ENCODE data around the gene RELL1. TPM values are rescaled to one million over a fixed set of nuclear protein-coding genes. Genes with fewer than 3 reads are reported as not detected.

The RELL1 gene
- polyA plus RNA-seq, 1 of the 3 experiments (the other 2 are of a cell fraction), result 4.5 TPM

DNA sequence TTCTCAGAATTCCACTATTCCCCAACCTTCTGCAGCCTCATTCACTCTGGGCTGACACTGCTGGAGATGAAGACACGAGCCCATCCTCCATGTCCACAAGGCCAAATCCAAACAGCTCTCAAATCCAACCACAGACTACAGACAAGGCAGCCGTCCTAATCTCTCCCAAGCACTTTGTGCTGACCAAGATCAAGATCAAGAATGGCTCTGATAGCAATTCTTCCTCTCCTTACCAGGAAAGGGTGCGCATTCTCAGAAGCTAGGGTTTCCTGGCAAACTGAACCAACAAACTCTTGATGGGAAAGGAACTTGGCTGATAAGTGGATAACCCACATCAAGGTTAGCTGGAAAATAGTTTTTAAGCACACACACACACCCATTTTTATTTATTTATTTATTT, 26.5 kb downstream of the RELL1 start:
- H3K79me2 ChIP-seq (ENCODE audit: insufficient read depth), result peaks cover 21% of the 10 kb centered on the region
- H3K9me3 ChIP-seq, result no peaks in the 10 kb centered on the region
- ChIA-PET CTCF (interaction anchor here (1.1 to 2.0 kb wide), 4 partner anchors 10 to 143 kb away, joined by 3 to 6 read pairs (median 4); no protein-coding TSS in a partner anchor), POLR2A (interaction anchor here (0.6 kb wide), 1 partner anchor 27 kb away, joined by 6 read pairs; no protein-coding TSS in a partner anchor)
- H3K27me3 ChIP-seq (ENCODE audit: insufficient read depth), result no peaks in the 10 kb centered on the region
- no peak overlapping the region for H2AFZ ChIP-seq (ENCODE audit: low read depth)
- no peak for TF ChIP-seq MXI1 (IDR thresholded peaks at IDR 0.05; ENCODE audit: low read depth, low read length)
- TF ChIP-seq YY1 (IDR thresholded peaks at IDR 0.05; ENCODE audit: low read depth), result no peak
- TF ChIP-seq, protein P1, sequence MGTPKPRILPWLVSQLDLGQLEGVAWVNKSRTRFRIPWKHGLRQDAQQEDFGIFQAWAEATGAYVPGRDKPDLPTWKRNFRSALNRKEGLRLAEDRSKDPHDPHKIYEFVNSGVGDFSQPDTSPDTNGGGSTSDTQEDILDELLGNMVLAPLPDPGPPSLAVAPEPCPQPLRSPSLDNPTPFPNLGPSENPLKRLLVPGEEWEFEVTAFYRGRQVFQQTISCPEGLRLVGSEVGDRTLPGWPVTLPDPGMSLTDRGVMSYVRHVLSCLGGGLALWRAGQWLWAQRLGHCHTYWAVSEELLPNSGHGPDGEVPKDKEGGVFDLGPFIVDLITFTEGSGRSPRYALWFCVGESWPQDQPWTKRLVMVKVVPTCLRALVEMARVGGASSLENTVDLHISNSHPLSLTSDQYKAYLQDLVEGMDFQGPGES (IDR thresholded peaks at IDR 0.05; ENCODE audit: low read depth, low read length), result no peak
- TF ChIP-seq SMC3 (IDR thresholded peaks at IDR 0.05; ENCODE audit: low read depth, low read length), result no peak
- H3K9ac ChIP-seq, result no peak overlapping the region
- WGBS (ENCODE audit: low lambda C conversion rate), result 87% methylated on average over 3 of the region's 3 CpGs
- H4K20me1 ChIP-seq (ENCODE audit: insufficient read depth), result no peaks in the 10 kb centered on the region
- H3K9me2 ChIP-seq, result no peaks in the 10 kb centered on the region
- peaks cover 0 to 5% of the 10 kb centered on the region in 2 experiments for H3K36me3 ChIP-seq (replicated peaks in 1 of 2; ENCODE audit: control insufficient read depth in 1 of 2, insufficient read depth in 2 of 2, low read length in 1 of 2)
- peaks cover 11 to 14% of the 10 kb centered on the region in 2 experiments; a peak in 2 of 4 replicates for H3K4me1 ChIP-seq (ENCODE audit: control insufficient read depth in 1 of 2, insufficient read depth in 2 of 2, low read depth in 1 of 2, low read length in 1 of 2)
- H3K4me2 ChIP-seq, result no peak overlapping the region
- no peaks in the 10 kb centered on the region for H3F3A ChIP-seq (replicated peaks; ENCODE audit: insufficient read depth)
- no peak overlapping the region for H3K27ac ChIP-seq (ENCODE audit: low read depth in 2 of 2, low read length in 1 of 2)
- DNase-seq, result no peak
- no peak overlapping the region for H3K4me3 ChIP-seq (ENCODE audit: low read depth in 2 of 2, low read length in 1 of 2)

DNA sequence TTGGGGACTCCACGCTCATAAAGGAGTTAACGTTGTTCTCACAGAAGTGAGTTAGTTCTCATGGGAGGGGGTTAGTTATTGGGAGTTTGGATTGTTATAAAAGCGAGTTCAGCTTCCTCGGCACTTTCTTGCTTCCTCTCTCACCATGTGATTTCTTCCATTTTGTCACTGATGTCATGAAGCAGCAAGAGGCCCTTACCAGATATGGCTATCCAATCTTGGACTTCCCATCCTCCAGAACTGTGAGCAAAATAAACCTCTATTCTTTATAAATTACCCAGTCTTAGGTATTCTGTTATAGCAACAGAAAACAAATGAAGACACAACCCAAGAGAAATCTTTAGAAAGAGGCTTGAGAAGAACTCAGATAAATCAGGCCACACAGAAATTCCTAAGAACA, 29.5 kb downstream of the RELL1 start:
- Histone ChIP-seq H3K4me1 (ENCODE audit: control insufficient read depth in 1 of 2, insufficient read depth in 2 of 2, low read depth in 1 of 2, low read length in 1 of 2) (peaks cover 0 to 4% of the 10 kb centered on the region in 2 experiments; a peak in 2 of 4 replicates), H3K4me2 (no peak overlapping the region), H3K9me2 (no peaks in the 10 kb centered on the region), H3F3A (replicated peaks; ENCODE audit: insufficient read depth) (no peaks in the 10 kb centered on the region), H4K20me1 (ENCODE audit: insufficient read depth) (no peaks in the 10 kb centered on the region), H3K9ac (no peak overlapping the region), H3K36me3 (replicated peaks in 1 of 2; ENCODE audit: control insufficient read depth in 1 of 2, insufficient read depth in 2 of 2, low read length in 1 of 2) (peaks cover 0 to 5% of the 10 kb centered on the region in 2 experiments), H3K27ac (ENCODE audit: low read depth in 2 of 2, low read length in 1 of 2) (no peak overlapping the region), H2AFZ (ENCODE audit: low read depth) (no peak overlapping the region), H3K79me2 (ENCODE audit: insufficient read depth) (peaks cover 17% of the 10 kb centered on the region), H3K9me3 (no peaks in the 10 kb centered on the region), H3K27me3 (ENCODE audit: insufficient read depth) (no peaks in the 10 kb centered on the region), H3K4me3 (ENCODE audit: low read depth in 2 of 2, low read length in 1 of 2) (no peak overlapping the region)
- CTCF ChIA-PET, result interaction anchor here (0.7 to 1.4 kb wide), 2 partner anchors 9 to 18 kb away, joined by 3 read pairs; no protein-coding TSS in a partner anchor
- whole genome bisulfite sequencing (ENCODE audit: low lambda C conversion rate), result 92% methylated on average over 4 of the region's 4 CpGs
- TF ChIP-seq FOXJ3 (CRISPR knock-in tag; IDR thresholded peaks at IDR 0.05) (no peak), JUND (IDR thresholded peaks at IDR 0.05) (no peak), RFX5 (IDR thresholded peaks at IDR 0.05; ENCODE audit: low read length) (no peak), SIN3A (IDR thresholded peaks at IDR 0.05; ENCODE audit: borderline replicate concordance, low read depth, low read length) (no peak), GATA2 (CRISPR knock-in tag; IDR thresholded peaks at IDR 0.05) (no peak), MEF2A (IDR thresholded peaks at IDR 0.05; ENCODE audit: borderline replicate concordance, low read depth) (no peak)
- TF ChIP-seq, protein P2, sequence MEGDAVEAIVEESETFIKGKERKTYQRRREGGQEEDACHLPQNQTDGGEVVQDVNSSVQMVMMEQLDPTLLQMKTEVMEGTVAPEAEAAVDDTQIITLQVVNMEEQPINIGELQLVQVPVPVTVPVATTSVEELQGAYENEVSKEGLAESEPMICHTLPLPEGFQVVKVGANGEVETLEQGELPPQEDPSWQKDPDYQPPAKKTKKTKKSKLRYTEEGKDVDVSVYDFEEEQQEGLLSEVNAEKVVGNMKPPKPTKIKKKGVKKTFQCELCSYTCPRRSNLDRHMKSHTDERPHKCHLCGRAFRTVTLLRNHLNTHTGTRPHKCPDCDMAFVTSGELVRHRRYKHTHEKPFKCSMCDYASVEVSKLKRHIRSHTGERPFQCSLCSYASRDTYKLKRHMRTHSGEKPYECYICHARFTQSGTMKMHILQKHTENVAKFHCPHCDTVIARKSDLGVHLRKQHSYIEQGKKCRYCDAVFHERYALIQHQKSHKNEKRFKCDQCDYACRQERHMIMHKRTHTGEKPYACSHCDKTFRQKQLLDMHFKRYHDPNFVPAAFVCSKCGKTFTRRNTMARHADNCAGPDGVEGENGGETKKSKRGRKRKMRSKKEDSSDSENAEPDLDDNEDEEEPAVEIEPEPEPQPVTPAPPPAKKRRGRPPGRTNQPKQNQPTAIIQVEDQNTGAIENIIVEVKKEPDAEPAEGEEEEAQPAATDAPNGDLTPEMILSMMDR (IDR thresholded peaks at IDR 0.05), result no peak
- POLR2A ChIA-PET, result no interaction called here
- DNase-seq, result no peak
